Cerebellar cortex (tissue), 1 donor: ENCODE measurements around the gene SP8.
"Not testable (repeated sequence)": the region's sequence is repeated elsewhere in the genome, so short reads cannot be mapped to it uniquely, and the experiment has no call there.

ENCODE experiments used
- DNase-seq: peaks from one replicate; pipeline ENCODE4 v3.0.0-alpha.2; 2015; ENCODE audit warnings: low spot score

Gene SP8

GRCh38 chr7:20786779-20787659, at the start of gene SP8:
TSS of gene SP8 (minus strand) at chr7:20786886. CDS start at chr7:20786798, 88 bp downstream.
- DNase-seq, result no peak

GRCh38 chr7:20836424-20836823, 49.7 kb upstream of the SP8 start:
- DNase-seq, result not testable (repeated sequence)

- DNase-seq, result no peak
Observed at GRCh38 chr7:20835111-20835750, 48.5 kb upstream of the SP8 start.

GRCh38 chr7:20834656-20835055, 48.0 kb upstream of the SP8 start:
- no peak for DNase-seq

GRCh38 chr7:20831956-20832355, 45.3 kb upstream of the SP8 start:
- DNase-seq, result no peak

GRCh38 chr7:20831451-20831850, 44.8 kb upstream of the SP8 start:
- peak; percentile 57 for DNase-seq

GRCh38 chr7:20828947-20829346, 42.3 kb upstream of the SP8 start:
- no peak for DNase-seq

GRCh38 chr7:20827172-20827571, 40.5 kb upstream of the SP8 start:
- no peak for DNase-seq

GRCh38 chr7:20826243-20826642, 39.6 kb upstream of the SP8 start:
- no peak for DNase-seq

- no peak for DNase-seq
Observed at GRCh38 chr7:20825555-20825954, 38.9 kb upstream of the SP8 start.

GRCh38 chr7:20821390-20821789, 34.7 kb upstream of the SP8 start:
- DNase-seq, result not testable (repeated sequence)

GRCh38 chr7:20816372-20816959, 29.8 kb upstream of the SP8 start:
- no peak for DNase-seq

- no peak for DNase-seq
Observed at GRCh38 chr7:20804345-20804744, 17.7 kb upstream of the SP8 start.

GRCh38 chr7:20799566-20800366, 13.1 kb upstream of the SP8 start:
- no peak for DNase-seq

- no peak for DNase-seq
Observed at GRCh38 chr7:20798694-20799121, 12.0 kb upstream of the SP8 start.

GRCh38 chr7:20798081-20798693, 11.5 kb upstream of the SP8 start:
- DNase-seq, result no peak

- no peak for DNase-seq
Observed at GRCh38 chr7:20797462-20798080, 10.9 kb upstream of the SP8 start.

GRCh38 chr7:20797042-20797461, 10.4 kb upstream of the SP8 start:
- no peak for DNase-seq

- DNase-seq, result no peak
Observed at GRCh38 chr7:20796500-20796899, 9.8 kb upstream of the SP8 start.

- no peak for DNase-seq
Observed at GRCh38 chr7:20795881-20796280, 9.2 kb upstream of the SP8 start.

GRCh38 chr7:20795361-20795760, 8.7 kb upstream of the SP8 start:
- no peak for DNase-seq
